MM.1S (cell line): ENCODE data around the gene TPD52L2.

ENCODE experiments used
- DNase-seq: peaks from one replicate; pipeline ENCODE4 v3.0.0-alpha.2; 2015
- H2AFZ ChIP-seq: fragments of 300-600 bp; sonication (generic); 2 replicates; pipeline ENCODE4 v1.6.0; 2016; ENCODE audit warnings: antibody characterized with exemption, low read length
- H3F3A ChIP-seq: fragments of 300-600 bp; sonication (generic); 2 replicates; pipeline ENCODE4 v1.6.1; 2016; ENCODE audit warnings: mild to moderate bottlenecking, antibody characterized with exemption, low read length, moderate library complexity, mixed read lengths; ENCODE audit not compliant: insufficient read depth
- H3K27ac ChIP-seq: fragments of 300-600 bp; sonication (generic); 2 replicates; pipeline ENCODE4 v1.5.1; 2016; ENCODE audit warnings: mild to moderate bottlenecking, low read length
- H3K27me3 ChIP-seq: fragments of 300-600 bp; sonication (generic); replicated peaks from 2 replicates; pipeline ENCODE4 v1.6.0; 2016; ENCODE audit warnings: low read length; ENCODE audit not compliant: insufficient read depth
- H3K36me3 ChIP-seq: fragments of 300-600 bp; sonication (generic); replicated peaks from 2 replicates; pipeline ENCODE4 v1.6.1; 2016; ENCODE audit warnings: mild to moderate bottlenecking, low read length, mixed read lengths; ENCODE audit not compliant: insufficient read depth
- H3K4me1 ChIP-seq: fragments of 300-600 bp; sonication (generic); 2 replicates; pipeline ENCODE4 v1.6.1; 2016; ENCODE audit warnings: low read length, mixed read lengths
- H3K4me2 ChIP-seq: fragments of 300-600 bp; sonication (generic); 2 replicates; pipeline ENCODE4 v1.6.0; 2016; ENCODE audit warnings: low read depth, low read length
- H3K4me3 ChIP-seq: fragments of 300-600 bp; sonication (generic); 2 replicates; pipeline ENCODE4 v1.5.1; 2016; ENCODE audit warnings: low read length, mixed read lengths
- H3K79me2 ChIP-seq: fragments of 300-600 bp; sonication (generic); 2 replicates; pipeline ENCODE4 v1.6.1; 2016; ENCODE audit warnings: mixed run types, low read length, mixed read lengths
- H3K9ac ChIP-seq: fragments of 300-600 bp; sonication (generic); 2 replicates; pipeline ENCODE4 v1.6.1; 2016; ENCODE audit warnings: low read length, mixed read lengths
- H3K9me2 ChIP-seq: fragments of 300-600 bp; sonication (generic); replicated peaks from 2 replicates; pipeline ENCODE4 v1.6.1; 2016; ENCODE audit warnings: mild to moderate bottlenecking, low read length, mixed read lengths; ENCODE audit not compliant: insufficient read depth
- H3K9me3 ChIP-seq: fragments of 300-600 bp; sonication (generic); replicated peaks from 2 replicates; pipeline ENCODE4 v1.6.1; 2016; ENCODE audit warnings: mild to moderate bottlenecking, low read length, mixed read lengths; ENCODE audit not compliant: insufficient read depth
- H4K20me1 ChIP-seq: fragments of 300-600 bp; sonication (generic); 2 replicates; pipeline ENCODE4 v1.6.1; 2016; ENCODE audit warnings: mild to moderate bottlenecking, low read length, moderate library complexity, mixed read lengths; ENCODE audit not compliant: insufficient read depth
- CTCF ChIP-seq: fragments of 300-600 bp; sonication (generic); IDR thresholded peaks from 2 replicates; pipeline ENCODE4 v1.5.1; 2016; ENCODE audit warnings: antibody characterized with exemption, low read length, mixed read lengths
- EZH2 ChIP-seq: fragments of 300-600 bp; sonication (generic); optimal IDR thresholded peaks from 2 replicates; pipeline ENCODE3; 2017; ENCODE audit warnings: low read depth, mild to moderate bottlenecking, antibody characterized with exemption, low read length, mixed read lengths
- EZH2phosphoT487 ChIP-seq: fragments of 300-600 bp; sonication (generic); IDR thresholded peaks from 2 replicates; pipeline ENCODE4 v1.6.1; 2018; ENCODE audit warnings: antibody characterized with exemption, low read length

TPD52L2 gene

GRCh38 chr20:63828545-63828944 is 36.5 kb upstream of the TPD52L2 start:
- no peaks in the 10 kb centered on the region for H3K9me2 ChIP-seq
- H3K27me3 ChIP-seq: peaks cover 59% of the 10 kb centered on the region
- no peak overlapping the region for H3K9ac ChIP-seq
- H3K27ac ChIP-seq: no peak overlapping the region
- no peaks in the 10 kb centered on the region for H3K79me2 ChIP-seq
- no peaks in the 10 kb centered on the region for H3K9me3 ChIP-seq
- H3K4me1 ChIP-seq: peaks cover 5% of the 10 kb centered on the region
- no peak overlapping the region for H2AFZ ChIP-seq
- no peaks in the 10 kb centered on the region for H4K20me1 ChIP-seq
- TF ChIP-seq CTCF (no peak), EZH2phosphoT487 (no peak), EZH2 (no peak)
- H3K4me3 ChIP-seq: no peak overlapping the region
- no peaks in the 10 kb centered on the region for H3F3A ChIP-seq
- no peaks in the 10 kb centered on the region for H3K36me3 ChIP-seq
- no peak overlapping the region for H3K4me2 ChIP-seq
- no peak for DNase-seq

- no peak for DNase-seq
- Histone ChIP-seq H4K20me1 (no peaks in the 10 kb centered on the region), H3K9ac (no peak overlapping the region), H3K4me2 (no peak overlapping the region), H2AFZ (no peak overlapping the region), H3K79me2 (no peaks in the 10 kb centered on the region), H3K9me2 (no peaks in the 10 kb centered on the region), H3K9me3 (no peaks in the 10 kb centered on the region), H3K27me3 (peaks cover 59% of the 10 kb centered on the region), H3K36me3 (no peaks in the 10 kb centered on the region), H3K27ac (no peak overlapping the region), H3F3A (no peaks in the 10 kb centered on the region), H3K4me1 (peaks cover 5% of the 10 kb centered on the region), H3K4me3 (no peak overlapping the region)
- TF ChIP-seq EZH2 (no peak), CTCF (no peak), EZH2phosphoT487 (no peak)
These were observed 36.1 kb upstream of the TPD52L2 start for GRCh38 chr20:63828951-63829350.

- H3K36me3 ChIP-seq: no peaks in the 10 kb centered on the region
- no peaks in the 10 kb centered on the region for H3K79me2 ChIP-seq
- peaks cover 60% of the 10 kb centered on the region for H3K27me3 ChIP-seq
- H4K20me1 ChIP-seq: no peaks in the 10 kb centered on the region
- H3K9ac ChIP-seq: no peak overlapping the region
- no peak overlapping the region for H2AFZ ChIP-seq
- no peak overlapping the region for H3K4me2 ChIP-seq
- DNase-seq: no peak
- H3K4me1 ChIP-seq: peaks cover 5% of the 10 kb centered on the region
- no peaks in the 10 kb centered on the region for H3F3A ChIP-seq
- H3K27ac ChIP-seq: no peak overlapping the region
- no peak for TF ChIP-seq CTCF
- no peak for TF ChIP-seq EZH2phosphoT487
- TF ChIP-seq EZH2: no peak
- H3K4me3 ChIP-seq: no peak overlapping the region
- no peaks in the 10 kb centered on the region for H3K9me2 ChIP-seq
- H3K9me3 ChIP-seq: no peaks in the 10 kb centered on the region
These were observed 35.5 kb upstream of the TPD52L2 start for GRCh38 chr20:63829603-63829944.
